AG04450 (cell line): ENCODE measurements around the gene SLC1A4. TPM values are rescaled to one million over a fixed set of nuclear protein-coding genes. Genes with fewer than 3 reads are reported as not detected.

ENCODE experiments used
- CTCF ChIA-PET: fragments of 300-600, 350-600 bp; formaldehyde crosslinking; extraction: SDS; loops from one replicate; lab custom pipeline; 2022; ENCODE audit warnings: antibody characterized with exemption, inconsistent platforms; lab: Charles Lee
- POLR2A ChIA-PET: fragments of 350-600 bp; formaldehyde crosslinking; extraction: SDS; loops from one replicate; lab custom pipeline; 2021; ENCODE audit warnings: antibody characterized with exemption, inconsistent platforms; lab: Yijun Ruan, JAX
- DNase-seq: peaks from one replicate; pipeline ENCODE4 v3.0.0-alpha.2; 2011; ENCODE audit warnings: low read depth, low spot score
- H3K27ac ChIP-seq: one replicate; pipeline ENCODE4 v1.5.1; 2012; ENCODE audit warnings: low read depth, low read length, control low read depth
- H3K27me3 ChIP-seq: one replicate; pipeline ENCODE4 v1.6.0; 2012; ENCODE audit warnings: low read length; ENCODE audit not compliant: control insufficient read depth, insufficient read depth
- H3K4me3 ChIP-seq: 2 replicates; pipeline ENCODE4 v1.5.1; 2011; ENCODE audit warnings: mild to moderate bottlenecking, low read depth, low read length, control low read depth
- H3K9me3 ChIP-seq: 2 replicates; pipeline ENCODE4 v1.5.1; 2012; ENCODE audit warnings: low read length; ENCODE audit not compliant: control insufficient read depth, insufficient read depth
- CTCF ChIP-seq: IDR thresholded peaks from 2 replicates; pipeline ENCODE4 v1.5.1; 2011; ENCODE audit warnings: low read depth, low read length, control low read depth, inconsistent platforms
- polyA plus RNA-seq: library from polyadenylated mRNA; depleted of rRNA; stranded (reverse); fragments of >200 nt; gene quantifications from 2 replicates; pipeline ENCODE4 v1.2.3, GENCODE V29; 2011

Gene SLC1A4
- polyA plus RNA-seq, 1 experiment: 24.8 TPM

GRCh38 chr2:64989982-64990614 lies 899 bp downstream of the SLC1A4 start:
- CTCF ChIA-PET: interaction anchor here (0.6 to 2.0 kb wide), 3 partner anchors 9 to 72 kb away, joined by 3 to 6 read pairs (median 3); no protein-coding TSS in a partner anchor
- Histone ChIP-seq H3K27me3 (no peaks in the 10 kb centered on the region), H3K27ac (no peak overlapping the region), H3K9me3 (no peaks in the 10 kb centered on the region), H3K4me3 (peak overlapping the region; percentile 88)
- no peak for DNase-seq
- no peak for TF ChIP-seq CTCF
- POLR2A ChIA-PET: interaction anchor here (0.5 to 1.2 kb wide), 2 partner anchors 337 to 599 kb away, joined by 3 read pairs; partner anchors contain the start of gene SERTAD2

GRCh38 chr2:64990876-64991275 lies 1.7 kb downstream of the SLC1A4 start:
- POLR2A ChIA-PET: no interaction called here
- CTCF ChIA-PET: interaction anchor here (0.7 to 0.9 kb wide), 2 partner anchors 73 to 75 kb away, joined by 3 to 8 read pairs; no protein-coding TSS in a partner anchor
- no peak for TF ChIP-seq CTCF
- Histone ChIP-seq H3K4me3 (peak overlapping the region; percentile 88), H3K9me3 (no peaks in the 10 kb centered on the region), H3K27ac (no peak overlapping the region), H3K27me3 (no peaks in the 10 kb centered on the region)
- DNase-seq: no peak

- H3K9me3 ChIP-seq: no peaks in the 10 kb centered on the region
- ChIA-PET CTCF (no interaction called here), POLR2A (interaction anchor here (0.9 kb wide), 1 partner anchor 41 kb away, joined by 4 read pairs; no protein-coding TSS in a partner anchor)
- no peak for TF ChIP-seq CTCF
- DNase-seq: no peak
- H3K27ac ChIP-seq: no peak overlapping the region
- H3K27me3 ChIP-seq: no peaks in the 10 kb centered on the region
- no peak overlapping the region for H3K4me3 ChIP-seq
Observed at GRCh38 chr2:64992218-64992617, 3.0 kb downstream of the SLC1A4 start.

- Histone ChIP-seq H3K9me3 (no peaks in the 10 kb centered on the region), H3K4me3 (no peak overlapping the region), H3K27ac (no peak overlapping the region), H3K27me3 (no peaks in the 10 kb centered on the region)
- DNase-seq: no peak
- ChIA-PET POLR2A (no interaction called here), CTCF (interaction anchor here (1.0 to 1.1 kb wide), 2 partner anchors 75 to 581 kb away, joined by 4 to 5 read pairs; no protein-coding TSS in a partner anchor)
- no peak for TF ChIP-seq CTCF
Observed at GRCh38 chr2:64992990-64993389, 3.8 kb downstream of the SLC1A4 start.

GRCh38 chr2:64995041-64995440 lies 5.8 kb downstream of the SLC1A4 start:
- H3K27ac ChIP-seq: no peak overlapping the region
- H3K27me3 ChIP-seq: no peaks in the 10 kb centered on the region
- DNase-seq: no peak
- H3K9me3 ChIP-seq: no peaks in the 10 kb centered on the region
- POLR2A ChIA-PET: no interaction called here
- CTCF ChIA-PET: no interaction called here
- H3K4me3 ChIP-seq: no peak overlapping the region
- no peak for TF ChIP-seq CTCF
